Spleen (tissue), 11 donors: ENCODE measurements around the gene SUCLA2. TPM values are rescaled to one million over a fixed set of nuclear protein-coding genes. Genes with fewer than 3 reads are reported as not detected.

Experiments used
- DNase-seq: peaks from one replicate; pipeline ENCODE4 v3.0.0-alpha.2; 2020
- H3K27ac ChIP-seq, 8 donors: fragments of 200-600 bp; sonication (generic) in 7 of 8; 1 replicate in 4 of 8; 2 replicates in 4 of 8; pipeline versions ENCODE4 v1.5.0 to v1.8.0; 2016 to 2021; ENCODE audit warnings: inconsistent platforms in 4 of 8, mild to moderate bottlenecking in 4 of 8, moderate library complexity in 1 of 8
- H3K27me3 ChIP-seq, 7 donors: fragments of 200-600 bp; sonication (generic) in 6 of 7; replicated peaks in 1 of 7; 1 replicate in 4 of 7; 2 replicates in 3 of 7; pipeline versions ENCODE4 v1.5.0 to v1.8.0; 2016 to 2021; ENCODE audit warnings: inconsistent platforms in 3 of 7, mild to moderate bottlenecking in 1 of 7
- H3K36me3 ChIP-seq, 6 donors: fragments of 200-600 bp; sonication (generic) in 5 of 6; 1 replicate in 4 of 6; 2 replicates in 2 of 6; pipeline versions ENCODE4 v1.5.0 to v1.8.0; 2016 to 2021; ENCODE audit warnings: inconsistent platforms in 2 of 6
- H3K4me1 ChIP-seq, 6 donors: fragments of 200-600 bp; sonication (generic) in 5 of 6; 1 replicate in 3 of 6; 2 replicates in 3 of 6; pipeline versions ENCODE4 v1.5.0 to v1.8.0; 2016 to 2021; ENCODE audit warnings: inconsistent platforms in 3 of 6
- H3K4me3 ChIP-seq, 8 donors: fragments of 200-600 bp; sonication (generic) in 7 of 8; 1 replicate in 4 of 8; 2 replicates in 4 of 8; pipeline versions ENCODE4 v1.5.0 to v1.8.0; 2016 to 2021; ENCODE audit warnings: inconsistent platforms in 4 of 8, mild to moderate bottlenecking in 4 of 8, moderate library complexity in 2 of 8
- H3K9me3 ChIP-seq, 8 donors: fragments of 200-600 bp; sonication (generic) in 7 of 8; 1 replicate in 4 of 8; 2 replicates in 4 of 8; pipeline versions ENCODE4 v1.5.0 to v1.8.0; 2016 to 2021; ENCODE audit warnings: inconsistent platforms in 4 of 8
- CTCF ChIP-seq, 11 experiments: fragments of 200-600 bp in 7 of 11; fragments of 450-650 bp in 4 of 11; sonication (generic) in 4 of 11; IDR thresholded peaks in 8 of 11; conservative IDR thresholded peaks in 3 of 11; 1 replicate in 7 of 11; 2 replicates in 4 of 11; pipeline versions ENCODE4 v1.4.0 to v1.8.0; 2016 to 2021; ENCODE audit warnings: antibody characterized with exemption in 11 of 11, inconsistent platforms in 4 of 11, mild to moderate bottlenecking in 1 of 11
- POLR2A ChIP-seq, 3 donors: fragments of 450-650 bp; IDR thresholded peaks; one replicate each; pipeline ENCODE4 v1.5.1; 2017; ENCODE audit warnings: antibody characterized with exemption in 3 of 3, mild to moderate bottlenecking in 1 of 3
- POLR2AphosphoS5 ChIP-seq, 3 donors: sonication (generic); formaldehyde crosslinking; IDR thresholded peaks; one replicate each; pipeline ENCODE4 v1.5.1; 2017; ENCODE audit warnings: antibody characterized with exemption in 3 of 3
- WGBS, 5 donors: extraction: QIAGEN DNeasy Blood & Tissue Kit in 3 of 5; methylation state at CpG; one replicate each; pipeline versions ENCODE4 v1.1.5 to v1.1.7; 2013 to 2018; 5-methylcytosine and 5-hydroxymethylcytosine counted together
- intact Hi-C: fragments of 100-400 bp; cut with DNase I; formaldehyde crosslinking; loops from one replicate; pipeline ENCODE4 v1.15.0; 2023; ENCODE audit warnings: low total_unique reads
- polyA plus RNA-seq, 3 donors: library from polyadenylated mRNA; stranded (reverse); fragments of 200-250 nt; gene quantifications; one replicate each; pipeline ENCODE4 v1.2.1, GENCODE V29; 2013
- total RNA-seq, 7 donors: library from RNA; depleted of rRNA in 3 of 7; stranded (reverse); fragments of >200 nt in 3 of 7; fragmentation: NEBNext Ultra II Directional in 4 of 7; extraction: Animal tissue kit (Norgen Biotek cat#: 25700) in 4 of 7; gene quantifications; one replicate each; pipeline versions ENCODE4 v1.1.0 to v1.2.1, GENCODE V29; 2016 to 2021
- donor health status: healthy with polysubstance abuse.
- donor health status: DM: no; HTN: no; CAD: no; lungs with moderate emphysema.
- donor health status: DM: no; HTN: no; CAD: no.
- donor health status: Bipolar disorder and iron deficiency.
- donor health status: healthy.
- donor health status: DM: no; HTN: no; CAD: no.
- donor health status: DM: yes; HTN: yes; CAD: no.

Gene SUCLA2
- total and polyA plus RNA-seq, 10 donors = 14.4 to 49.6 (median 31.5) TPM

GRCh38 chr13:47904891-47905290 is 96.2 kb downstream of the SUCLA2 start:
- WGBS, 5 donors = 32 to 53% (median 46%) methylated on average over 1 of the region's 1 CpG
- H3K36me3 ChIP-seq = no peaks in the 10 kb centered on the region
- H3K27ac ChIP-seq = no peak overlapping the region
- H3K9me3 ChIP-seq = peaks cover 0 to 4% (median 0%) of the 10 kb centered on the region in 8 donors
- H3K4me3 ChIP-seq = no peak overlapping the region
- no peak for DNase-seq
- H3K4me1 ChIP-seq = no peaks in the 10 kb centered on the region
- H3K27me3 ChIP-seq = no peaks in the 10 kb centered on the region
- intact Hi-C loops = no loop called here
- TF ChIP-seq POLR2A (IDR thresholded peaks at IDR 0.05) (no peak), POLR2AphosphoS5 (IDR thresholded peaks at IDR 0.05) (no peak), CTCF (IDR thresholded peaks at IDR 0.05 in 8 of 11, conservative IDR thresholded peaks at IDR 0.05 in 3 of 11) (no peak)

GRCh38 chr13:47904241-47904640 is 96.8 kb downstream of the SUCLA2 start:
- no peaks in the 10 kb centered on the region for H3K36me3 ChIP-seq
- H3K27ac ChIP-seq = peak overlapping the region in 6 of 8 donors; percentile 45 to 70 (median 63)
- DNase-seq = no peak
- TF ChIP-seq POLR2A (IDR thresholded peaks at IDR 0.05) (no peak), CTCF (IDR thresholded peaks at IDR 0.05 in 8 of 11, conservative IDR thresholded peaks at IDR 0.05 in 3 of 11) (no peak), POLR2AphosphoS5 (IDR thresholded peaks at IDR 0.05) (peak in 1 of 3 donors; percentile 5)
- H3K27me3 ChIP-seq = no peaks in the 10 kb centered on the region
- peaks cover 0 to 3% (median 0%) of the 10 kb centered on the region in 8 donors for H3K9me3 ChIP-seq
- intact Hi-C loops = no loop called here
- no peaks in the 10 kb centered on the region for H3K4me1 ChIP-seq
- 78 to 91% (median 80%) methylated on average over 13 of the region's 13 CpGs for WGBS, 5 donors
- peak overlapping the region in 5 of 8 donors; percentile 9 to 57 (median 19) for H3K4me3 ChIP-seq

GRCh38 chr13:47903836-47904235 is 97.2 kb downstream of the SUCLA2 start:
- Histone ChIP-seq H3K4me1 (no peaks in the 10 kb centered on the region), H3K4me3 (peak overlapping the region in 5 of 8 donors; percentile 9 to 57 (median 19)), H3K9me3 (peaks cover 0 to 3% (median 0%) of the 10 kb centered on the region in 8 donors), H3K36me3 (no peaks in the 10 kb centered on the region), H3K27me3 (no peaks in the 10 kb centered on the region), H3K27ac (peak overlapping the region in 6 of 8 donors; percentile 45 to 70 (median 63))
- intact Hi-C loops = no loop called here
- TF ChIP-seq POLR2A (IDR thresholded peaks at IDR 0.05) = no peak
- no peak for TF ChIP-seq POLR2AphosphoS5 (IDR thresholded peaks at IDR 0.05)
- no peak for TF ChIP-seq CTCF (IDR thresholded peaks at IDR 0.05 in 8 of 11, conservative IDR thresholded peaks at IDR 0.05 in 3 of 11)
- 33 to 56% (median 40%) methylated on average over 6 of the region's 6 CpGs for WGBS, 5 donors
- DNase-seq = no peak

GRCh38 chr13:47901441-47901840 is 99.6 kb downstream of the SUCLA2 start:
- TF ChIP-seq POLR2AphosphoS5 (IDR thresholded peaks at IDR 0.05) (no peak), CTCF (IDR thresholded peaks at IDR 0.05 in 8 of 11, conservative IDR thresholded peaks at IDR 0.05 in 3 of 11) (no peak), POLR2A (IDR thresholded peaks at IDR 0.05) (no peak)
- H3K36me3 ChIP-seq = no peaks in the 10 kb centered on the region
- no peak for DNase-seq
- H3K9me3 ChIP-seq = peaks cover 0 to 3% (median 0%) of the 10 kb centered on the region in 8 donors
- intact Hi-C loops = no loop called here
- no peak overlapping the region for H3K4me3 ChIP-seq
- H3K4me1 ChIP-seq = no peaks in the 10 kb centered on the region
- no peaks in the 10 kb centered on the region for H3K27me3 ChIP-seq
- H3K27ac ChIP-seq = no peak overlapping the region
- 91 to 100% (median 96%) methylated on average over 3 of the region's 3 CpGs for WGBS, 5 donors
